Activated CD4-positive, alpha-beta T cell treated with anti-CD3 and anti-CD28 coated beads, Interleukin-2, amount 50 U/mL, for 4 hours (primary cell): ENCODE results near the gene FAM120C.

Experiments
- DNase-seq, 2 experiments: peaks; one replicate each; pipeline ENCODE4 v3.0.0-alpha.2; 2020

FAM120C gene, protein sequence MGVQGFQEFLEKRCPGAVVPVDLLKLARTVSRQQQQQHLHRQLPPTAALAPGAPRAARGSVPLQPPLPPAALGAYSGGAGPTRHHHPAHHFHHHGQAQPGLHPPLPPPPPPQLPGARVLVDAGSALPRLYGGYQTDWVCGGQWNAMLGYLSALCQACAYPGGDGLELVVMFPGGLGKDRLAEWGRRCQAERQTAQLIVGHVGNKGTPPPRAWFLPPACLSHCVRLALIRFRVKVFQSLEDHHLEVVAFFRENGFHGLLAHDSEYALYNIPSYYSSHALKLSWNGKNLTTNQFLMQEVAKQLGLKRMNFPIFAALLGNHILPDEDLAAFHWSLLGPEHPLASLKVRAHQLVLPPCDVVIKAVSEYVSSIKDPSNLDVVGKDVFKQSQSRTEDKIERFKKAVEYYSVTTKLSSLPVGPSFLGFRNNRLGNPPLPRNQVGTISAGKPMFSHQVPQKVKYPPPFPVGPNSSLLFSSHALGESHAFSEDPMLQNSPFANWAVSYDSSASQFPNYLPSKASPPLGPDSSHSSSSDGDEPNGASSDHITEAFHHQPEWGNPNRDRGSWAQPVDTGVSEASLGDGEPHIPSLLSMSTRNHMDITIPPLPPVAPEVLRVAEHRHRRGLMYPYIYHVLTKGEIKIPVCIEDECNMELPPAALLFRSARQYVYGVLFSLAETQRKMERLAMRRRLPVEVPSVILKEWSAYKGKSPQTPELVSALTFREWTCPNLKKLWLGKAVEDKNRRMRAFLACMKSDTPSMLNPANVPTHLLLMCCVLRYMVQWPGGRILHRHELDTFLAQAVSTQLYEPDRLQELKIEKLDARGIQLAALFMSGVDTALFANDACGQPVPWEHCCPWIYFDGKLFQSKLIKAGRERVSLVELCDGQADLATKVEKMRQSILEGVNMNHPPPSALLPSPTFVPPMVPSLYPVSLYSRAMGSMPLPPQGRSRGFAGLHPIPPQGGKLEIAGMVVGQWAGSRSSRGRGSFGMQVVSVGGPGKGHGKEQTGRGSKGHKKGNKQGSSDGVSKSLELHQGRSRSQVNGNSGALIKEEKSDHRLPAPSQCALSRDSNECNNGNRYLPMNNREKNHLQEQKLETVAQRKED

DNA sequence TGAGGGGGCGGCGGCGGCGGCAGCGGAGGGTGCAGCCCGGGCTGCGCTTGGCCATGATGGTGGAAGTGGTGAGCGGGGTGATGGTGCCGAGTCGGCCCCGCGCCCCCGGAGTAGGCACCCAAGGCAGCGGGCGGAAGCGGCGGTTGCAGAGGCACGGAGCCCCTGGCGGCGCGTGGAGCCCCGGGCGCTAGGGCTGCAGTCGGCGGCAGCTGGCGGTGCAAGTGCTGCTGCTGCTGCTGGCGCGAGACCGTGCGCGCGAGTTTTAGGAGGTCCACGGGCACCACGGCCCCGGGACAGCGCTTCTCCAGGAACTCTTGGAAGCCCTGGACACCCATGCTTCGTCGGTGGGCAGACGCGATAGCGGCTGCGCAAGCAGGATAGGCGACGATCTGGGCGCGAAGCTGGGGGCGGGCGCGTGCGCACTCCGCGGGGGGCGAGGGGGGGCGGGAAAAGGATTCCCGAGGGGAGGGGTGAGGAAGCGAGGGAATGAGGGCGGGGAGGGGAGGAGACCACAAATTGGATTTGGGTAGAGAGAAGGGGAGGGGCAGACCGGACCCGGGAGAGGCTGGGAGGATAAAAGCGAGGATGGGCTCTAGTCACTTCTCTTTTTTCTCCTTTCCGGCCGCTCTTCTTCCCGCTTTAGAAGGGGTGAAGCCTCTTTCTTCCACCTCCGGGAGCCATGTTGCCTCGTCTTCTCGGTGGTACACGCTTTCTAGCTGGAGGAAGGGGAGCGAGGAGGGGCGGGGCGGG is at the start of gene FAM120C:
TSS of gene FAM120C (minus strand) at position 391 of the 750 bp plus-strand sequence. CDS start at position 335, 56 bp downstream.
- DNase-seq, result peak; percentile 61 to 64

DNA sequence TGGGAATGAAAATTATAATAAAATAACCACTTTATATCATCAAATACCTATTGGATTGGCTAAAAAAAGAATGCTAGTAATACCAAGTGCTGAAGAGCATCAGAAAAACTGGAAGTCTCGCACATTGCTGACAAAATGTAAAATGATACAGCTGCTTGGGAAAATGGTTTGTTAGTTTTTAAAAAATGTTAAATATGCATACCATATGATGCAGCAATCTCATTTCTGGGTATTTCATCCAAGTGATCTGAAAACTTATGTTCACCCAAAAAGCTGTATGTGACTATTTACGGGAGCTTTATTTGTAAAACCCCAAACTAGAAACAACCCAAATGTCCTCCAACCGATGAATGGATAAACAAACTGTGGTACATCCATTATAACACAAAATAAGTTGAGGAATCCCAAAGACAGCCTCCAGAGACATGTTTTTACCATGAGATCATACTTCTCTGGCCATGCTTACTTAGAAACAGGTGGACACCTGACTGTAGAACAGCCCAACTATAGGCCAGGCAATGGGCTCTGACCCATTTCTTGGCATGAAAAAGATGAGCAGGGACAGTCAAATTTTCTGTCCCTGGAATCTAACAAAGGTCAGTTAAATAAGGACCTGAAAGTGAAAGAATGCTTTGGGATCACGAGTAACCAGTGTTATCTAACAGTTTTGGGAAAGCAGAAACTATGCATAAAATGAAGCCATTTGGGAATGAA is 47.5 kb upstream of the FAM120C start:
- DNase-seq, result no peak

GRCh38 chrX:54223581-54223980 is 40.5 kb upstream of the FAM120C start:
- DNase-seq, result no peak

- no peak for DNase-seq
Observed at GRCh38 chrX:54213603-54214002, 30.5 kb upstream of the FAM120C start.

DNA sequence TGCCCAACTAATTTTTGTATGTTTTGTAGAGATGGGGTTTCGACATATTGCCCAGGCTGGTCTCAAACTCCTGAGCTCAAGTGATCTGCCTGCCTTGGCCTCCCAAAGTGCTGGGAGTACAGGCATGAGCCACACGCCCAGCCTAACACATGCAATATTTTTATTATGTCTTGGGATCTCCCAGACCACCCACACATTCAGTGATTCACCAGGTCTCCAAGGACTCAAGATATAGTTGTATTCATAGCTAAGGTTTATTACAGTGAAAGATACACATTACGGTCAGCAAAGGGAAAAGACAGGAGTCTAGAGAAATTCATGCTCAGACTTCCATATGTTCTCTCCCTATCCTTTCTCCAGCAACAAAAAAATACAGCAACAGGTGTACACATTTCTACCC is 25.5 kb upstream of the FAM120C start:
- no peak for DNase-seq

DNA sequence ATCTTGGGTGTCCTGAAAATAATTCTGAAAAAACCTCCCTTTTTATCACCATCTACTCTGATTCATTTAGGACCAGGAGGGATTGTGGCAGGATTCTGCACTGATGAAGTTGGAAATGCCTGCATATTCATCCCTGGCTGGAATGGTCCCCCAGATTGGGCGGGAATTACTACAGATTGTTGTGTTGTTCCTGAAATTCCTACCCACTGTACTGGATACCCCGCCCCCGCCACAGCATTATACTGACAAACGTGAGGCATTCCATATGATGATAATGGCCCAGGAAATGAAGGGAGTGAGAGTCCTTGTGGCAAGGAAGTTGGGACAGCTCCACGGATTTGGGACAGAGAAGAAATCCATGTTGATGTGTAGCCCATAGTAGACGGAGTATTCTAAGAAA is 15.2 kb upstream of the FAM120C start:
- no peak for DNase-seq

DNA sequence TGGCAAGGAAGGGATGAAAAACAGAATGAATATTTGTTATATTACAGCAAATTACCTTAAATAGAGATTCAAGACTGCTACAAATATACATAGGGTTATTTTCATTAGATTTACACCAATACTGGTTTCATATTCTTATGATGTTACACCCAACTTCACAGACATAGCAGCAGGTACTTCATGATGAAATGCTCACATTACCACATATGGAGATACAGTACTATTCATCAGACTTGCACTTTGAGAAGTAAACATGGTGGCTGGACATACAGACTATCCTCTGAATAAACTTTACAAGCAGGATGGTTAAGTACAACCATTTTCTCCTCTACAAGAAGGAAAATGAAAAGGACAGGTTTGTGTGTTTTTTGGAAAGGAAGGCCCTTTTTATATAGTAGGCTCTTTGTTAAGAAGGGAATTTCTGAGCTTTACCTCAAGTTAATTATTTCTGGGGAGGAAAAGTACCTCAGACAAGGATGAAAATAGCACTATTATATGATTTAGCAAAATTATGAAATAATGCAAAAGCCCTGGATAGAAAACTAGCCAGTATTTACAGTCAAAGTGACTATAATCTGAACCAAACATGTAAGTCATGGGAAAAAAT is 12.0 kb upstream of the FAM120C start:
- no peak for DNase-seq

DNA sequence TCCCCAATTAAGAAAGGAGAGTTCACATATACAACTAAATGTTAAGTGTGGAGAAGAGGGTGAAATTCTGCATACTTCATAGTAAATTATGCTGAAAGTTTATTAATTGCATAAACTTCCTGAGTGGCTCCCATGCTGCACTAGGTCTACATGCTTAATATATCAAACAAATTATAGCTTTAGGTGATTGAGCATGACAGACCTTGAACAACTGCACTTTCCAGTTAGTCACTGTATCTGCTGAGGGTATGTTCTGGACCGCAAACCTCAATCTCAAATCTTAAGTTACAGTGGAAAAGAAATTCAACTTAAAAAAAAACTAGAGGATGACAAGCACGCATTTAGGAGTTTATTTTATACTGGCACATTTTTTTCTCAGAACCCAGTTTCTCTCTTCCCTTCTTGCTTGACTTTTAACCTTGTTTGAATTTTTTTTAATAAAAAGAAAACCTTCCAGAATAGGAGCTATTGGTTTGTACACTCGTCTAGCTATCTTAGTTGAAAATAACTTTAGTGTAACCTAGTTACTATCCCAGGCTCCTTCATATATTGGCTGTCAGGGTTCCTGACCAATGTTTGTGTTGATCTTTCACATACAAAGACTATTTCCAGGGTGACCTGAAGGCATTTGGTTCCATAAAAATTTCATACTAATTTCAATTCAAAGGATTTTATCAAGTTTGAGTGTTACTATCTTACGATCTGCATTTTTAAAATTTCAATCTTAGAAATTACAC is 10.2 kb upstream of the FAM120C start:
- DNase-seq, result no peak

- DNase-seq, result no peak
Observed at GRCh38 chrX:54184474-54184873, 1.4 kb upstream of the FAM120C start.

GRCh38 chrX:54182194-54182863 is 725 bp downstream of the FAM120C start:
- peak; percentile 59 to 61 for DNase-seq

GRCh38 chrX:54181202-54181953 is 1.7 kb downstream of the FAM120C start:
- DNase-seq, result no peak

DNA sequence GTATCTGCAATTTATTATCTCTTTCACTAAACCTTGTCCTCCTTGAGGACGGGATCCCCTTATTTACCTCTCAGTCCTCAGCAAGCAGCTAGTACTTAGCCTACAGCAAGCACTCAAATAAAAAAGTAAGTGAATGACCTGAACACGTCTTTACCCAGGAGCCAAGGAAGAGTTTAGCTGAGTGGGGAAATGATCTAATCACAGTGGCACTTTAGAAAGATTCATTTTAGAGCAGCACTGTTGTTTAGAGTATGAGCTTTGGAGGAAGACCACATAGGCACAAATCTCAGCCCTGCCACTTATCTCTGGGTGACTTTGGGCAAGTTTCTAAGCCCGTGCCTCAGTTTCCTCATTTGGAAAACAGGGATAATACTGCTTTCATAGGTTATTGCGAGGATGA is 2.7 kb downstream of the FAM120C start:
- DNase-seq, result no peak

GRCh38 chrX:54178100-54178940 is 4.7 kb downstream of the FAM120C start:
- no peak for DNase-seq

- DNase-seq, result no peak
Observed at GRCh38 chrX:54177306-54177705, 5.7 kb downstream of the FAM120C start.

DNA sequence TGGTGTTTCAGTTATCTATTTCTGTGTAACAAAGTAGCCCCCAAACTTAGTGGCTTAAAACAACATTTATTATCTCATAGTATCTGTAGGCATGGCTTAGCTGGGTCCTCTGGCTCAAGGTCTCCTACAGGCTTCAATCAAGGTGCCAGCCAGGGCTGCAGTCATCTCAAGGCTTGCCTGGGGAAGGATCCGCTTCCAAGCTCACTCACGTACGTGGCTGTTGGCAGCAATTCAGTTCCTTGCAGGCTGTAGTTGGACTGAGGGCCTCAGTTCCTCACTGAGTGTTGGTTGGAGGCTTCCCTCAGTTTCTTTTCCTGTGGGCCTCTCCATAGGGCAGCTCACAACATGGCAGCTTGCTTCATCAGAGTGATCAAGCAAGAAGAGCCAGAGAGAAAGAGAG is 9.3 kb downstream of the FAM120C start:
- no peak for DNase-seq

GRCh38 chrX:54172455-54172854 is 10.6 kb downstream of the FAM120C start:
- no peak for DNase-seq

DNA sequence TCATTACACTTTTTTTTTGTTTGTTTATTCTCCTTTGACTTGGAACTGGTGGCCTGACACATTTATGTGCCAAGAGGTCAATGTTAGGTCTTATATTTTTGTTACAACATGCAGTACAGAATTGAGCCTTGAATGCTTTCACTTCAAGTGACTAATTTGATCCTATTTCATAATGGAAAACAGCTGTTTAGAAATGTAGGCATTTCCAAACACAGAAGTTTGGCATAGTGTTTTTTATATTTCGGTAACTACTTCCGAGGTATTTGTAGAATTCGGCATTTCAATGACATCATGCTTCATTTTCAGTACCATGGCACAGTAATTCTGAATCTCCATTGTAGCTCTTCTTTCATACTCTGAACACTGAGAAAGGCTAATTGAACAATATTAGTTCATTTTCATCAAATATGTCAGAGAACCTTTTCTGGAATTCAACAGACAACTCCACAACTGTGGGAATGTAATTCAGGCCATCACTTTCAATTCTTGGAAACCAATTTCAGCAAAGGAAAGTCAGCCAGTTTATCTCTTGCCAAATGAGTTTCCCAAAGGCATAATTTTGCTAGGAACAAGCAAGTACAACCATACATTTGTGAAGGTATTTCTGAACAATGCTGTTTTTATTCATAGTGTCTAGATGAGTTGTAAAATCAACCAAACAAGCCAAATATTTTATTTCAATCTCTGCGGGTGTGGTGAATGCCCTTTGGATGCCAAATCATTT is 11.4 kb downstream of the FAM120C start:
- no peak for DNase-seq

DNA sequence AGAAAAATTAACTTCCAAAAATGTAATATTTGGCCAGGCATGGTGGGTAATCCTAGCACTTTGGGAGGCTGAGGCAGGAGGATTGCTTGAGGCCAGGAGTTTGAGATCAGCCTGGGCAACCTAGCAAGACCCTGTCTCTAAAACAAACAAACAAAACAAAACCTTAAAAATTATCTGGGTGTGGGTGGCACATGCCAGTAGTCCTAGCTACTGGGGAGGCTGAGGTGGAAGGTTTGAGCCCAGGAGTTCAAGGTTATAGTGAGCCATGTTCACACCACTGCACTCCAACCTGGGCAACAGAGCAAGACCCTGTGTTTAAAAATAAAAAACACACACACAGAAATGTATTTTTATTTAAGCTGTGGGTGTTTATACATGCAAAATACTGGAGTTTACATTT is 12.0 kb downstream of the FAM120C start:
- no peak for DNase-seq
